B cell (primary cell): ENCODE data around the gene MKRN2.

ENCODE experiments used
- EZH2 ChIP-seq: IDR thresholded peaks from 2 replicates; pipeline ENCODE4 v1.6.1; 2012; ENCODE audit warnings: borderline replicate concordance, low read depth, mild to moderate bottlenecking, moderate library complexity, low read length; ENCODE audit not compliant: insufficient read depth, poor library complexity, severe bottlenecking
- TF ChIP-seq, protein P1 (sequence below): fragments of 200-600 bp; IDR thresholded peaks from one replicate; pipeline ENCODE4 v1.8.0; 2022; ENCODE audit warnings: antibody characterized with exemption, mild to moderate bottlenecking

DNA sequence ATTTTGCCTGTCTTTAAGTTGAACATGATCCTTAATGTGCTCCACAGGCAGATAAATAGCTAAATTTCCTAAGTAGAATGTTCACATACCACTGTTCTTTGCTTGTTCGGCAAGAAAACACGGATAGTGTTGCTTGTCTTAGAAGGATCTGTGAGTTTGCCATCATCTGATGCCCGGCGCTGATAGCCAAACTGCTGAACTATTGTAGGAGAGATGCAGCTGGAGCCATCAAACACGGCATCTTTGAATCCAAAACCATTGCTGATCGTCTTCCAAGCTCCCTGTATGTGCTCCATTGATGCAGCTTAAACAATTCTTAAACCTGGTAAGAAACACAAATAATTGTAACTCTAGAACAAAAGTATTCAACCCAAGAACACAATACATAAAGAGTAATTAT, 61.5 kb downstream of the MKRN2 start:
- TF ChIP-seq, protein P1, sequence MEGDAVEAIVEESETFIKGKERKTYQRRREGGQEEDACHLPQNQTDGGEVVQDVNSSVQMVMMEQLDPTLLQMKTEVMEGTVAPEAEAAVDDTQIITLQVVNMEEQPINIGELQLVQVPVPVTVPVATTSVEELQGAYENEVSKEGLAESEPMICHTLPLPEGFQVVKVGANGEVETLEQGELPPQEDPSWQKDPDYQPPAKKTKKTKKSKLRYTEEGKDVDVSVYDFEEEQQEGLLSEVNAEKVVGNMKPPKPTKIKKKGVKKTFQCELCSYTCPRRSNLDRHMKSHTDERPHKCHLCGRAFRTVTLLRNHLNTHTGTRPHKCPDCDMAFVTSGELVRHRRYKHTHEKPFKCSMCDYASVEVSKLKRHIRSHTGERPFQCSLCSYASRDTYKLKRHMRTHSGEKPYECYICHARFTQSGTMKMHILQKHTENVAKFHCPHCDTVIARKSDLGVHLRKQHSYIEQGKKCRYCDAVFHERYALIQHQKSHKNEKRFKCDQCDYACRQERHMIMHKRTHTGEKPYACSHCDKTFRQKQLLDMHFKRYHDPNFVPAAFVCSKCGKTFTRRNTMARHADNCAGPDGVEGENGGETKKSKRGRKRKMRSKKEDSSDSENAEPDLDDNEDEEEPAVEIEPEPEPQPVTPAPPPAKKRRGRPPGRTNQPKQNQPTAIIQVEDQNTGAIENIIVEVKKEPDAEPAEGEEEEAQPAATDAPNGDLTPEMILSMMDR = no peak
- no peak for TF ChIP-seq EZH2
